ENCODE results near the gene CCDC33. TPM values are rescaled to one million over a fixed set of nuclear protein-coding genes. Genes with fewer than 3 reads are reported as not detected.

Gene CCDC33
- total RNA-seq, 4 donors from 2014 or later: not detected

GRCh38 chr15:74214324-74215021 lies 21.7 kb upstream of the CCDC33 start:
- DNase-seq (ENCODE audit: low spot score) (no peak), ATAC-seq (ENCODE audit: low FRiP score) (peak; percentile 4)
- TF ChIP-seq CTCF (IDR thresholded peaks at IDR 0.05): no peak

- no peak for DNase-seq (ENCODE audit: low spot score)
- no peak for TF ChIP-seq CTCF (IDR thresholded peaks at IDR 0.05)
- ATAC-seq (ENCODE audit: low FRiP score): no peak
Measured at GRCh38 chr15:74215958-74216357, 20.2 kb upstream of the CCDC33 start.

- ATAC-seq (ENCODE audit: low FRiP score): no peak
- no peak for DNase-seq (ENCODE audit: low spot score)
- TF ChIP-seq CTCF (IDR thresholded peaks at IDR 0.05): no peak
Measured at GRCh38 chr15:74216949-74217348, 19.2 kb upstream of the CCDC33 start.

- no peak for ATAC-seq (ENCODE audit: low FRiP score)
- TF ChIP-seq CTCF (IDR thresholded peaks at IDR 0.05): no peak
- DNase-seq (ENCODE audit: low spot score): no peak
Measured at GRCh38 chr15:74217907-74218885, 17.9 kb upstream of the CCDC33 start.

GRCh38 chr15:74220475-74221248 lies 15.5 kb upstream of the CCDC33 start:
- TF ChIP-seq CTCF (IDR thresholded peaks at IDR 0.05): no peak
- DNase-seq (ENCODE audit: low spot score) (no peak), ATAC-seq (ENCODE audit: low FRiP score) (no peak)

GRCh38 chr15:74221399-74222239 lies 14.5 kb upstream of the CCDC33 start:
- DNase-seq (ENCODE audit: low spot score) (no peak), ATAC-seq (ENCODE audit: low FRiP score) (no peak)
- no peak for TF ChIP-seq CTCF (IDR thresholded peaks at IDR 0.05)
